ENCODE results near the gene LOXL3. TPM values are rescaled to one million over a fixed set of nuclear protein-coding genes. Genes with fewer than 3 reads are reported as not detected.
"Not testable (repeated sequence)": the region's sequence is repeated elsewhere in the genome, so short reads cannot be mapped to it uniquely, and the experiment has no call there.

The LOXL3 gene
- total RNA-seq, 4 donors from 2014 or later: 5.0 to 16.2 (median 13.5) TPM

GRCh38 chr2:74491648-74492544 lies 61.8 kb downstream of the LOXL3 start:
- Histone ChIP-seq H3K36me3 (peaks cover 0 to 78% (median 21%) of the 10 kb centered on the region in 3 donors), H3K9me3 (no peaks in the 10 kb centered on the region), H3K4me1 (no peaks in the 10 kb centered on the region), H3K4me3 (no peak overlapping the region), H3K27ac (no peak overlapping the region), H3K27me3 (peaks cover 0 to 2% of the 10 kb centered on the region in 2 donors)
- TF ChIP-seq POLR2A (IDR thresholded peaks at IDR 0.05) (no peak), CTCF (IDR thresholded peaks at IDR 0.05) (no peak), EP300 (IDR thresholded peaks at IDR 0.05) (no peak)
- DNase-seq (ENCODE audit: low spot score in 2 of 2): no peak
- 93 to 95% methylated on average over 12 of the region's 12 CpGs for WGBS, 2 donors

GRCh38 chr2:74489906-74490305 lies 63.8 kb downstream of the LOXL3 start:
- no peaks in the 10 kb centered on the region for H3K27me3 ChIP-seq
- H3K36me3 ChIP-seq: peaks cover 0 to 94% (median 21%) of the 10 kb centered on the region in 3 donors
- no peak for DNase-seq (ENCODE audit: low spot score in 2 of 2)
- no peak overlapping the region for H3K4me3 ChIP-seq
- H3K4me1 ChIP-seq: no peaks in the 10 kb centered on the region
- WGBS, 2 donors: 90 to 94% methylated on average over 8 to 9 of the region's 9 CpGs
- no peak overlapping the region for H3K27ac ChIP-seq
- no peak for TF ChIP-seq EP300 (IDR thresholded peaks at IDR 0.05)
- no peak for TF ChIP-seq POLR2A (IDR thresholded peaks at IDR 0.05)
- no peak for TF ChIP-seq CTCF (IDR thresholded peaks at IDR 0.05)
- no peaks in the 10 kb centered on the region for H3K9me3 ChIP-seq

GRCh38 chr2:74488643-74489481 lies 64.9 kb downstream of the LOXL3 start:
- DNase-seq (ENCODE audit: low spot score in 2 of 2): no peak

GRCh38 chr2:74486141-74486540 lies 67.6 kb downstream of the LOXL3 start:
- peaks cover 0 to 61% (median 0%) of the 10 kb centered on the region in 3 donors for H3K36me3 ChIP-seq
- TF ChIP-seq CTCF (IDR thresholded peaks at IDR 0.05) (no peak), EP300 (IDR thresholded peaks at IDR 0.05) (no peak), POLR2A (IDR thresholded peaks at IDR 0.05) (no peak)
- no peaks in the 10 kb centered on the region for H3K27me3 ChIP-seq
- H3K27ac ChIP-seq: no peak overlapping the region
- no peak overlapping the region for H3K4me3 ChIP-seq
- H3K9me3 ChIP-seq: no peaks in the 10 kb centered on the region
- no peak for DNase-seq (ENCODE audit: low spot score in 2 of 2)
- 93 to 95% methylated on average over 2 of the region's 2 CpGs for WGBS, 2 donors
- H3K4me1 ChIP-seq: peaks cover 0 to 25% (median 19%) of the 10 kb centered on the region in 4 donors

More at GRCh38 chr2:74488643-74489481, 64.9 kb downstream of the LOXL3 start:
- H3K27me3 ChIP-seq: no peaks in the 10 kb centered on the region
- no peak overlapping the region for H3K27ac ChIP-seq
- H3K36me3 ChIP-seq: peaks cover 0 to 86% (median 21%) of the 10 kb centered on the region in 3 donors
- no peaks in the 10 kb centered on the region for H3K9me3 ChIP-seq
- H3K4me3 ChIP-seq: no peak overlapping the region
- TF ChIP-seq POLR2A (IDR thresholded peaks at IDR 0.05): no peak
- no peak for TF ChIP-seq CTCF (IDR thresholded peaks at IDR 0.05)
- no peak for TF ChIP-seq EP300 (IDR thresholded peaks at IDR 0.05)
- WGBS, 2 donors: 78 to 84% methylated on average over 9 of the region's 9 CpGs
- peaks cover 0 to 8% (median 3%) of the 10 kb centered on the region in 4 donors for H3K4me1 ChIP-seq

- H3K9me3 ChIP-seq; H3K27me3 ChIP-seq; DNase-seq (ENCODE audit: low spot score in 2 of 2): not testable (repeated sequence)
- WGBS, 2 donors: 82 to 84% methylated on average over 19 of the region's 19 CpGs
- H3K4me1 ChIP-seq: peaks cover 0 to 36% (median 25%) of the 10 kb centered on the region in 4 donors
- H3K27ac ChIP-seq: peak overlapping the region; percentile 87 to 90 (median 89)
- peaks cover 0 to 59% (median 2%) of the 10 kb centered on the region in 3 donors for H3K36me3 ChIP-seq
- peak overlapping the region; percentile 72 to 91 (median 86) for H3K4me3 ChIP-seq
Measured at GRCh38 chr2:74483675-74484164, 70.0 kb downstream of the LOXL3 start.

Data from tibial nerve (tissue), 4 donors.